ENCODE results near the gene WASHC3.
"Not testable (repeated sequence)": the region's sequence is repeated elsewhere in the genome, so short reads cannot be mapped to it uniquely, and the experiment has no call there.

WASHC3 gene, protein sequence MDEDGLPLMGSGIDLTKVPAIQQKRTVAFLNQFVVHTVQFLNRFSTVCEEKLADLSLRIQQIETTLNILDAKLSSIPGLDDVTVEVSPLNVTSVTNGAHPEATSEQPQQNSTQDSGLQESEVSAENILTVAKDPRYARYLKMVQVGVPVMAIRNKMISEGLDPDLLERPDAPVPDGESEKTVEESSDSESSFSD

DNA sequence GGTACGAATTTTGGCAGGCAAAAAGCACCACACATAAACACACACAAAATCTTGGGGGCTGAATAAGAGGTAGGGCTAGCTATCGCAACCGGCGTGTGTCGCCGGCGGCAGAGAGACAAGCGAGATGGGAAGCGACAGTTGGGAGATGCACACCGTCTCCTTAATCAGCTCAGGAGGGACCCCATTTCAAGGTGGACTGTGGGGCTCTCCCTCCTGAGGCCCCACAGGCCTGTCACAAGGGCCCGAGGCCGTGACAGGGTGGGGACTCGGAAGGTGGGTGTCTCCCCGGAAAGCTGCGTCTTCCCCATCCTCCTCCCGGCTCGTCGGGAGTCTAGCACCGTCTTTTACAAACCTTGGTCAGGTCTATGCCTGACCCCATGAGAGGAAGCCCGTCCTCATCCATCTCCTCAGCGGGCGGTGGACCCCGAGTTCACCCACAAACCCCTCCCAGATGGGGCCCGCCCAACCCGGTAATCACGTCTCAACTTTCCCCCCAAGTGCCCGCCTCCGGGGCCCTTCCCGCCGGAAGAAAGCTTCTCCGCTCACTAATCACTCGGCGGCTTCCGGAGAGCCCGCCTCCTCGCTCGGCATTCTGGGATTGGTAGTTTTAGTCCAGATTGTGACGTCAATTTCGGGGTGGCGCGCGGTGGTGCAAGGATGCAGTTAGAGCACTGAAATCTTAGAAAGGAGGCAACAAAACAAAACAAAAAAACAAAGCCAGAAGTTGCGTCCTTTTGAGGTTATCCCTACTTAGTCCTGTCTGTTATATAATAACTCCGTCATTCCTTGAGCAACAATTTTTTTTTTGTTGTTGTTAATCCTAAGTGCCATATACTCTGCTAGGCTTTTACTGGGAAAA is at the start of gene WASHC3:
Gene WASHC3 (minus strand): TSS at position 432 of the 859 bp plus-strand sequence. CDS start 29 bp downstream, at position 403.
- peak; percentile 97 for DNase-seq (ENCODE audit: low spot score)

DNA sequence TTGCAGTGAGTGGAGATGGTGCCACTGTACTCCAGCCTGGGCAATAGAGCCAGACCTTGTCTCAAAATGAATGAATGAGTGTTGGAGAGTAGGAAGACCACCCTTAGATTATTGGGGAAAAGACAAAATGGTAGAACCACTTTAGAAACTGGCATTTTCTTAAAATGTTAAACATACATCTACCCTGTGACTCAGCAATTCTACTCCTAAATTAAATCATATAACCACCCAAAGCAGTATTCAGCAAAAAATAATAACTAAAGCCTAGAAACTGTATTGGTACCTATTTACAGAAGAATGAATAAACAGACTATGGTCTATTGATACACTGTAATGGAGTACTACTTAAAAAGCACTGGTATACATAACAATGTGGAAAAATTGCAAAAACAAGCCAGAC is 49.0 kb upstream of the WASHC3 start:
- DNase-seq (ENCODE audit: low spot score) = no peak

DNA sequence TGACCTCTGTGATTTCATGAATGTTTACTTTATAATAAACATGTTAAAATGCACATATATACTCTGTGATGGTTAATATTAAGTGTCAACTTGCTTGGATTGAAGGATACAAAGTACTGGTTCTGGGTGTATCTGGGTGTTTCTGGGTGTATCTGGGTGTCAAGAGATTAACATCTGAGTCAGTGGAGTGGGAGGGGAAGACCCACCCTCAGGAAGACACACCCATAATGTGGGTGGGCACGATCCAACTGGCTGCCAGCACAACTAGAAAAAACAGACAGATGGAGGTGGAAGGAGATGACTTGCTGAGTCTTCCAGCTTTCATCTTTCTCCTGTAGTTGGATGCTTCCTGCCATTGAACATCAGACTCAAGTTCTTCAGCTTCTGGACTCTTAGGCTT is 46.2 kb upstream of the WASHC3 start:
- no peak for DNase-seq (ENCODE audit: low spot score)

DNA sequence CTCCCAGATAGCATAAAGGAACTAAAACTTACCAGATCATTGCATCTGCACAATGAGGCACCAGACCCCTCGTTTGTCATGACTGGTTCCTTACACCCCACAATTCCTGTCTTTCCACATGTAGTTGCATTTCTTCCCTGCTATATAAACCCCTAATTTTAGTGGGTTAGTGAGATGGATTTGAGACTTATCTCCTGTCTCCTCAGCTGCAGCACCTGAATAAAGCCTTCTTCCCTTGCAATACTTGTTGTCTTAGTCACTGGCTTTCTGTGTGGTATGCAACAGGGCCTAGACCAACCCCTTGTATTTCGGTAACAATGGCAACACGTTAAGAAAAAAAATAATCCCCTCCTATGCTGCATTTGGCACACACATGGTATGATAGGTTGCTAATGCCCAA is 45.1 kb upstream of the WASHC3 start:
- no peak for DNase-seq (ENCODE audit: low spot score)

DNA sequence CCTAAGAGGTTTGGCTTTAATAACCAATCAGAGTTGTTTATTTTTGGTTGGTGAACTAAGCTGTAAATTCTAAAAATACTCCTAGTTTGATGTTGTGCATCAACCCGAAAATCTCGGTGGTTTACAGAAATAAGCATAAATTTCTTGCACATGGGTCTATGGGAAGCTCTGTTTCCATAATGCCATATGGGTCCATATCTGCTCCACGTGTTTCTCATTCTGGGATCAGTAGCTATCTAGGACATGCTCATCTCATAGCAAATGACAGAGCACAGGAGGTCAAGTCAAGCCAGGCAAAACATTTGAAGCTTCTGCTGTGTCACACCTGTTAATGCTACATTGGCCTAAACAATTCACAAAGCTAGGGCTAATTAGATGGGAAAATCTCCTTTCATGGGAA is 35.1 kb upstream of the WASHC3 start:
- no peak for DNase-seq (ENCODE audit: low spot score)

DNA sequence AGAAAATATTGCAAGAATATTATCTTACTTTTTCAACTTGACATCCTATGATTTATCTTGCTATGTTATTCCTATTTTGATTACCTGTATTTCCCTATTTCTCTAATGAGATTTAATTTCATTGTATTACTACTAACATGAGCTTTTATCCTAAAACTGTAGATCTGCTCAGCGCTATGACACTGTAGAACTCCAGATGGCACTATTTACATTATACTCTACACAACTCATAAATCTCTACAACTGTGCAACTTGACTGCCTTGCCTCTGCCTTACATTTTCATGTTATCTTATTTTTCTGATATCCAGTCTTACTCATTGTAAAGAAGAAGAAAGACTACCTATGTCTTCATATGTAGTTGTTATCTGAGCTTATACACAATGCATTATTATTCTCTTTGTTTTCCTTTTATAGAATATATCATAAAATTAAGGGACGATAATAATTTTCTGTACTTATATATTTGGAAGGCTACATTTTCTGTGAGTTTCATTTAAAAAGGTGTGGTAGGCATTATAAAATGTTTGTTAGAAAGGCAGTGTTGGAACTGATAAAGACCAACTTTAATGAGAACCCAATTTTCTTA is 34.0 kb upstream of the WASHC3 start:
- no peak for DNase-seq (ENCODE audit: low spot score)

DNA sequence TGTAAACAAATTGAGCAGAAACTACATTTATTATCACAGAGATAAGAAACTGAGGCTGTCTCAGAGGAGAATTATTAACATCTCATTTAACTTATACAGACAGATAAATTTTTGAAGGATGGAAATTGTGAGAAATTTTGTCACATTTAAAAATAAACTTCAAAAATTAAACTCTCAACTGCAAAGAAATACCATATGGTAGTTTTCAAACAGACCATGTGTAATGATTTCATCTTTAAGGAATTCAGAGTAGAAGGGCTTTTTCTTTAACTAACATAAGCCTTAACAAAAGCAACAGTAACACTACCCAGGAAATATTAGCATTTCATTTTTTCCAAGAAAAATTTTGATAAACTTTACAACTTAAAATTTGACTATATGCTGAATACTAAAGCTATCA is 31.5 kb upstream of the WASHC3 start:
- DNase-seq (ENCODE audit: low spot score) = no peak

DNA sequence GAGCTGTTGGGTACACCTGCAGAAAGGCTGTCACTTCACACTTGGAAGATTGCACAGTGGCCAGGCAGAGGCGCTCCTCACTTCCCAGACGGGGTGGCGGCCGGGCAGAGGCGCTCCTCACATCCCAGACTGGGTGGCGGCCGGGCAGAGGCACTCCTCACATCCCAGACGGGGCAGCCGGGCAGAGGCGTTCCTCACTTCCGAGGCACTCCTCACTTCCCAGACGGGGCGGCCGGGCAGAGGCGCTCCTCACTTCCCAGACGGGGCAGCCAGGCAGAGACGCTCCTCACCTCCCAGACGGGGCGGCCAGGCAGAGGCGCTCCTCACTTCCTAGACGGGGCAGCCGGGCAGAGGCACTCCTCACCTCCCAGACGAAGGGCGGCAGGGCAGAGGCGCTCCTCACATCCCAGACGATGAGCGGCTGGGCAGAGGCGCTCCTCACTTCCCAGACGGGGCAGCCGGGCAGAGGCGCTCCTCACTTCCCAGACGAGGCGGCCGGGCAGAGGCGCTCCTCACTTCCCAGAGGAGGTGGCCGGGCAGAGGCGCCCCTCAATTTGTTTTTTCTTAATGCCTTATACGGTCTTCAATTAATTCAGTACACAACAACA is 27.5 kb upstream of the WASHC3 start:
- DNase-seq (ENCODE audit: low spot score) = not testable (repeated sequence)

DNA sequence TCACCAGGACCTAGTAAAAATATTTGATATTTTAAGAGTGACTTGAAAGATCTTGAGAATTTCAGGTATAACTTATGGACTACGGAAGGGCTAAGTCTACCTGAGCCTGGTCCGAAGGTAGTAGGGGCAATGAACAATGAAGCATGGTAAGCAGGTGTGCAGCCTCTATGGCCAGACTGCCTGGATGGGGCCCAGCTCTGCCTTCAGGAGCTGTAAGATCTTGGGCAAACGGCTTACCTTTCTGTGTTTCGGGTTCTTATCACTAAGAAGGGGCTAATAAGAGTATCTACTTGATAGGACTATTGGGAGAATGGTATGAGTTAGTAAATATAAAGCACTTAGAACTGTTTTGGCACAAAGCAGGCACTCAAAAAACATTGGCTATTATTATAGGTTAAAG is 19.1 kb upstream of the WASHC3 start:
- no peak for DNase-seq (ENCODE audit: low spot score)

DNA sequence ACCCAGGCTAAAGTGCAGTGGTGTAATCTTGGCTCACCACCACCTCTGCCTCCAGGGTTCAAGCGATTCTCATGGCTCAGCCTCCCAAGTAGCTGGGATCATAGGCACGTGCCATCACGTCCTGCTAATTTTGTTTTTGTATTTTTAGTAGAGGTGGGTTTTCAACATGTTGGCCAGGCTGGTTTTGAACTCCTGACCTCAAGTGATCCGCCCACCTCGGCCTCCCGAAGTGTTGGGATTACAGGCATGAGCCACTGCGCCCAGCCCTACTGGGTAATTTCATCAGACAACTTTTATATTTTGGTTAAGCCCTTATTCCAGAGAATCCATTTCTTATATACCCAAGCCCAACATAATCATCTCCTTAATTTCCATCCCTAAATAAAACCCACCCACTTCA is 10.3 kb upstream of the WASHC3 start:
- not testable (repeated sequence) for DNase-seq (ENCODE audit: low spot score)

DNA sequence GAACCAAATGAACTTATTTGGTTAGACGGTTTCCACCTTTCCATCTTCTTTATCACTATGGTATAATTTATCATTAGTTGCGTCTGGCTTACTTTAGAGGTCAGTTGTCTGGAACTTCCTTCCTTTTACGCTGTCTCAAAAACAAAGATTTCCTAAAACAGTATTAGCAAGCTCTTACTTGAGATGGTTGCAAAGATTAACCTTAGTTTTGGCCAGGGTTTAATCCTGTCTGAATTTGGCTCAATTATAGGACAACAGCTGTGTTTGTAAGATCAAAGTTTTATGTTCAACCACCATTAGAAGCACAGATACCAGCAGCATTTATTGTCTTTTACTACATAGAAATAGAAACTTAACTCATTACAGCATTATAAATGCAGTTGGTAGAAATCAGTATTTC is 7.9 kb upstream of the WASHC3 start:
- DNase-seq (ENCODE audit: low spot score) = no peak

DNA sequence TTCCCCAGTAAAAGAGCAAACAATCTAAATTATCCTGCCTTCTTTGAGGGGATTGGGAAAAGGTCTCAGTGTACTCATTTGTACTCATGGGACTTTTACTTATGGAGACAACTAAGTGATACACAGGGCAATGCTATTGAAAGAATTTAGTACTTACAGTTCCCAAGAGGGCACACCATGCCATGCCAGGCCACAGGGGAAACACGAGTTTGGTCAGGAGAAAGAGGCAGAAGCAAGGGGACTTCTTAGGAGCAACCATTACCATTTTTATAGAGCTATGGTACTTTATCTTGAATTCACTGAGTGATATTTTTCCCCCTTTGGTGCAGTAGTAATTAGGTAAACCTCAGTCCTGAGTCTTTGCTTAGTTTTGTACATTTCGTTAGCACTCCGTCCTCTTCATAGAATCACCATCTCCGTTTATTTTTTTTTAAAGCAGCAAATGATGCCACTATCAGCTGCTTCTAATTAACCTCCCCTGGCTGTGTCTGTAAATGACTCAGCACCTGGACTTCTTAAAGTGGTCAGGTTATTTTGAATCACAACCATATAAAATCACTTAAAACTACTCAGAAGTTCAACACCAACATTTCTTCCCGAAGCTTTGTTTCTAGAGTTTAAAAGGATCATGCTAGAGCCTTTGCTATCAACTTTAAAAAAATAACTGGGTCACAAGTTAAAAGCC is 5.9 kb upstream of the WASHC3 start:
- DNase-seq (ENCODE audit: low spot score) = no peak

DNA sequence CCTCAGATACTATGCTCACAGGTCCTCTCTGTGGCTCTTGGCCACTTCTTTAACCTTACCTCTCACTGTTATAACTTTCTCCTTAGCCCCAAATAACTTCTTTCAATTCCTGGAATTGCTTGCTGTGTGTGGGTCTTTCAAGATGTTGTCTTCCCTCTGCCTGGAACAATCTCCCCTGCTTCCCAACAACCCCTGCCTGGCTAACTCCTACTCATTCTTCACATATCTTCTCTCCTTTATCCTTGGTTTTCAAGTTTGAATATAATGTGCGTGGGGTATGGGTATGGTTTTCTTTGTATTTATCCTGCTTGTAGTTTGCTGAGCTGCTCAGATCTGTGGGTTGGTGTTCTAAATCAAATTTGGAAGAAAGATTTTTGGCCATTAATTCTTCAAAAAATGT is 2.7 kb upstream of the WASHC3 start:
- no peak for DNase-seq (ENCODE audit: low spot score)

DNA sequence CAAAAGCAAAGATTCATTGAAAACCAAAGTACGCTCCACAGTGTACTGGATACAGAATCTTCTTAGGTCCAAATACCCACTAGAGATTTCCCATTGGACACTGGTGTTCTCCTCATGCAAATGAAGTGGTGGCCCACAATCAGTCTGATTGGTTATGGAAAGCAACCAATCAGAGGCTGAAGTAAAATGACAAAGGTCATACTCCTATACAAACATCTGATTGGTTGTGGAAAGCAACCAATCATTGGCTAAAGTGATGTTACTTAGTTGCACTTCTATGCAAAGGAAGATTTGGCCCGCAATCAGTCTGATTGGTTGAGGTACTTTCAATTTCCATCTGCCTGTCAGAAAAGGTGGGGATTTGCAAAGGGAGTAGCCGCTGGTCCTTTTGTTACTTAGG is 1.3 kb upstream of the WASHC3 start:
- no peak for DNase-seq (ENCODE audit: low spot score)

DNA sequence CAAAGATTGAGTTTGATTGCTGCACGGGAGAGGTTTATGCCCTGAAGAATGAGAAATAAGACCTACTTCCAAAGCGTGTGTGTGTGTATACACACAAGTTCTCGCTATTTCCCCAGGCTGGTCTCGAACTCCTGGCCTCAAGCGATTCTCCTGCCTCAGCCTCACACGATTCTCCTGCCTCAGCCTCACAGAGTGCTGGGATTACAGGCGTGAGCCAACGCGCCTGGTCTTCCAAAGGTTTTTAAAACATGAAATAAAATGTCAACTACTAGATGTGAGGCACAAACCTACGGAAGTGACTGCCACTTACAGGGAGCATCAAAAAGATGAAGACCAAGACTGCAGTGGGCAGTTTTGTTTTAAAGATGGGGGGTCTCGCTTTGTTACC is 622 bp upstream of the WASHC3 start:
- DNase-seq (ENCODE audit: low spot score) = no peak

DNA sequence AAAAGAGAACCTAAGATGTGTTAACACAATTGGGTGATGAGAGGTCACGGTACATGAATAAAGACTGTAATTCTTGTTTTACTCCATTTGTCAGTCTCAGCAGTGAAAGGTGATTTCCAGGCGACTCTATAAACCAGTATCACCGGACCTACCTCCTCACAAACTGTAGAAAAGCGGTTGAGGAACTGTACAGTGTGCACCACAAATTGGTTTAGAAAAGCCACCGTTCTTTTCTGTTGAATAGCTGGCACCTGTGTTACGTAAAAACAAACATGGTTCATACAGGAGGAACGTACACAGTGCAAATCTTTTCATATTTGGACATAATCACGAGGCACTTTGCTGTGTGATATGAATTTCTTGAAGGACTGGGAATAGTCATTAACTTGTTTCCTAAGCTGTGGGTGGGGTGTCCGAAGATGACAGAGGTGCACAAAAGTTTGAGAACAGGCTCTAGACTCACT is 663 bp downstream of the WASHC3 start:
- DNase-seq (ENCODE audit: low spot score) = no peak

DNA sequence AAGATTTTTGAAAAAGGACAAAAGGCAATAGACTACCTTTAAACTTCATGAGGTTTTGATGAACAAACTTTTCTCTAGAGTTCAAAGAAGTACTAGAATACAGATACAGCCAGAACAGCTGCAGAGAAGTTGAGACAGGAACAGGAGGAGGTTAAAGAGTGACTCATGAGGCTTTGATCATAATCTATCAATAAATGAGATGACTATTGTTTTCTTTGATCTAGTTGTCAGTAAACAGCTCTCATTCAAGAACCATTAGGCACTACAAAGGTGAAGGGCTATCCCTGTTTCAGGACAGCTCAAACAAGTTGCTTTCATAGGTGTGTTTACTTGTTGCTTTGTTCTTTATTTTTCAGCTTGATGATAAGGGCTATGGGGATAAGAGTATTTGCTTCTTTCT is 2.4 kb downstream of the WASHC3 start:
- DNase-seq (ENCODE audit: low spot score) = no peak

DNA sequence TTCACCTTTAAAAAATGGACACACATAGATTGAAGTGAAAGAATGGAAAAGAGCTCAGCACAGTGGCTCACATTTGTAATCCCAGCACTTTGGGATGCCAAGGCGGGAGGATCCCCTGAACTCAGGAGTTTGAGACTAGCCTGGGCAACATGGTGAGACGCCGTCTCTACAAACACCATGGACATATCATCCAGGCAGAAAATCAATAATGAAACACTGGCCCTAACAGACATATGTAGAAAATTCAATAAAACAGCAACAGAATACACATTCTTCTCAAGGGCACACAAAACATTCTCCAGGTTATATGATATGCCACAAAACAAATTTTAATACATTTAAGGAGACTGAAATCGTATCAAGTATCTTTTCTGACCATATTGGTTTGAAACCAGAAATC is 7.4 kb downstream of the WASHC3 start:
- DNase-seq (ENCODE audit: low spot score) = no peak

DNA sequence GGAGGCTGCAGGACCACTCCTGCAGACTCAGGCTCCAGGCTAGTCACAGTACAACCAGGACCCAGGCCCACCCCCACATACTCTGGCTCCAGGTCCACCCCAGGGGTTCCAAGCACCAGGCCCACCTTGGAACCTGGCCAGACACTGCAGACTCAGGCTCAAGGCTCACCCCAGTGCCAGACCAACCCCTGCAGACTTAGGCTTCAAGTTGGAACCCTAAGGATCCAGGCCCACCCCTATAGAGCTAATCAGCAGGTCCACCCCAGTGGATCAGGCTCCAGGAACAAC is 8.8 kb downstream of the WASHC3 start:
- DNase-seq (ENCODE audit: low spot score) = no peak

DNA sequence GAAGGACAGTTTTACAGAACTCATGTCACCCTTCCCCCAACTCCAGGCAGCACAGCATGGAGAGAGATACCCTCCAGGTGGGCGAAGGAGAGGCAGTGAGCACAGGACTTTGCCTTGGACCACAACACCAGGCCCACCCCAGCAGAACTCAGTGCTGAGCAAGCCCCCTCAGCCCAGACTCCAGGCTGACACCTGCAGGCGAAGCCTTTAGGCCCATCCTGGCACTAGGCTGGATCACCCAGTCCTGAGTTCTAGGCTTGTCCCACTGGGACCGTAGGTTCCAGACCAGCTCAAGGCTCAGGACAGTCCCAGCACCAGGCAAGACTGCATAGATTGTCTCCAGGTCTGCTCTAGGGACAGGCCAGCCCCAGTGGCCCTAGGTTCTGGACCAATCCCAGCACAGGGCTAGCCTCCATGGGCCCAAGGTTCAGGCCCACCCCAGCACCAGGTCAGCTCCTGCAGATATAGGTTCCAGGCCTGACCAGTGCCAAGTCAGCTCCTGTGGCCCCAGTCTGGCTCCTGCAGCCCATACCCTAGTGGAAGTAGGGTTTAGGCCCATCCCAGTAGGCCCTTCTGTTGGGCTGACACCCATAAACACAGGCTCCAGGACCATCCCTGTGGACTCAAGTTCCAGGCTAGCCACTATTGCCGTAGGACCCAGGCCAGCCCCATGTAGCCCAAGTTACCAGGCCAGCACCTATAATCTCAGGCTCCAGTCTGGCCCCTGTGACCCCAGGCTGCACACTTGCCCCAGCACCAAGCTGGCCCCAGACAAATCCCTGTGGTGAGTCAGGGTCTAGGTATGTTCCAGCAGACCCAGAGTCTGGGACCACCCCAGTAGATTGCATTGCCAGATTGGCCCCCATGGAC is 9.4 kb downstream of the WASHC3 start:
- no peak for DNase-seq (ENCODE audit: low spot score)

DNA sequence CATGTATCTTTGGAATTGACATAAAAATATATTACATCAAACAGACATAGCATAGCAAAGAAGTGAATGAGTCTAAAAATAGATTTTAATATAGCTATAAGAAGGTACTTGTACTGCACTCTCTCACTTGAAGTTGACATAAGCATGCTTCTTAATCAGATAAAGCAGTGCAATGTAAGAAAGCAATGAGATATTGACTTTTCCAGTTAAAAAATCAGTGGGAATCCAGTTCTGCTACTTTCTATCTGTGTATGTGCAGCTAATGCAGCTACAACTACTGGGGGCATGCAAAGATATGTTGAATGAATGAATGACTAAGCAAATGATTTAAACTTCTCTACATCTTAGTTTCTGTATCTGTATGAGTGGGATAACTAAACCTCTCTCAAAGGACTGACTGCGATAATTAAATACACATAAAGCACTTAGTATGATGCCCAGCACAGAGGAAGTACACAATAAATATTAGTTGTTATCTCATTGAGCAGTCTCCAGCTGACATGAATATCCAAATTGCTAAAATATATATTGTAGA is 10.3 kb downstream of the WASHC3 start:
- no peak for DNase-seq (ENCODE audit: low spot score)

Measured in left forelimb (tissue), 1 donor.